GM11168 (cell line): ENCODE measurements around the gene TBC1D32.

Experiments used
- in situ Hi-C: fragments of 300-500 bp; cut with MboI; formaldehyde crosslinking; loops from one replicate; pipeline ENCODE4 v1.12.0; 2022; ENCODE audit warnings: low sequenced_read_pairs; ENCODE audit not compliant: unreplicated experiment

Gene TBC1D32

DNA sequence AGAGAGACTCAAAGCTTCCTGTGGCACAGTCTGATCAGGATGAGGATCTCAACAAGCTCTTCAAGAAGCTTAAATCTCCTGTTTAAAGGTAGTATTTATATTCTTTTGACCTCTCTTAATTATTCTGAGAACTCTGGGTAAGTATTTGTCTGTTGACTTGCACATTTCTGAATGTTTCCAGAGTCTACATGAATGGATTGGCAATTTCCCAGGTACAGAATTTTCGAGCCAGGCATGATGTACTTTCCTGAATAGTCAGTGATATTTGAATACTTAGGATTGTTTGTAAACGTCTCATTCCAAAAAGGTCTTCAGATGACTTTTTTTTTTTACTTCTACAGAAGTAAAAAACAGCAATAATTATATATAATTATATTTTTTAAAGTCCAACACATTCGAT lies 293.4 kb downstream of the TBC1D32 start:
- in situ Hi-C loops: loop anchor here (10.0 kb wide), 1 partner anchor 264 kb away; no protein-coding TSS in a partner anchor

- in situ Hi-C loops: no loop called here
Observed at GRCh38 chr6:121033091-121033490, 301.2 kb downstream of the TBC1D32 start.

DNA sequence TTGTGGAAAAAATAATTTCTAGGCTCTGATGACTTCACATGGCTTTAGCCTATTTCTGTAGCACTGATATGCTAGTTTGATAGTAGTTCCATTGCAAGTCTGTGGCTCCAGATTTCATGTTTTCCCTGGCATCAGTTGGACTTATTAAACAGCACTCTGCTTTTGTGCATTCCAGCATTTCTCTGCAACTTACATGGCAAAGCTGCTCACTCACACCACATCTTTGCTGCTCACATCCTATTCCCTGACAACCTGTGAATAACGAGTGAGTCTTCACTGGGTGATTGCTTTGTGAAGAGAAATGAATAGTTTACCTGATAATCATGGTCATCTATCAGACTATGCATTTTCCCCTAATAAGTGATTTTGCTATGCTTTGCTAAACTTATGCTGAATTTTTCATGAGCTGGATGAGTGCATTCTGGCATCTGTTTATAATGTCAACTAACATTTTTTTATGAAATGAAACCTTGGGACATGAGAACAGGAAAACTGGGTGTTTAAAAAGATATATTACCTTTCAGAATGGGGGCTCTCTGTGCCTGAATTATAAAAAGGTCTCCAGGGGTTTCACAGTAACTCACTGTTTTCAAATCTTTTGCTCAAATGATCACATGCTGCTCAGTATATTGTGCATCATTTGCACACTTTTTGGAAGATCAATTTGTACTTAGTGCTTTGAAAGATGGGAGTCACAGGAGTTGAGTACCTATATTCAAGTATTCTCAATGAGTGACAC lies 301.8 kb downstream of the TBC1D32 start:
- in situ Hi-C loops: no loop called here
